Gastrocnemius medialis (tissue), 4 donors: ENCODE results near the gene TRIM44.

Source experiments
- POLR2A ChIP-seq, 2 donors: fragments of 450-650 bp; IDR thresholded peaks; one replicate each; pipeline ENCODE4 v1.6.1; 2017; ENCODE audit warnings: antibody characterized with exemption in 2 of 2, mild to moderate bottlenecking in 2 of 2, moderate library complexity in 2 of 2
- TF ChIP-seq, protein P1 (sequence below), 5 experiments: fragments of 450-650 bp in 3 of 5; fragments of 200-600 bp in 2 of 5; sonication (generic) in 2 of 5; IDR thresholded peaks in 4 of 5; conservative IDR thresholded peaks in 1 of 5; 1 replicate in 4 of 5; 2 replicates in 1 of 5; pipeline ENCODE4 v1.5.1; 2016 to 2019; ENCODE audit warnings: antibody characterized with exemption in 5 of 5, mild to moderate bottlenecking in 3 of 5, moderate library complexity in 3 of 5

DNA sequence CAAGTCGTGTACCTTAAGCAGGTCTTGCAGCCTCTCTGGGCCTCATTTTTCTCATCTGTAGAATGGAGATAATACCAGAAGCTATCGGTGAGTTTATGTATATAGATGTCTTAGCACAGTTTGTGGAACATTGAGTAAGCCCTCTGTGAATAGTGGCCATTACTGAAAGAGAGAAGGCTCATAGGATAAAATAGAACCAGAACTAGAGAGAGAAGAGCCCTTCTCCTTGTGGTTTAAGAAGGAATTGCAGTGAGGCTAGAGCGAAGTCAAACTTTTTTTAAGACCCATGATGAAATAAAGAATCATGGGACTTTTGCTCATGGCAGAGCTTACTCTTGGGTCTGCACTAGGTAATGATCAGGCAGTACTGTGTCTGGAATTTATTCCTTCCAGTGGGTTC, 137.1 kb downstream of the TRIM44 start:
- TF ChIP-seq, protein P1, sequence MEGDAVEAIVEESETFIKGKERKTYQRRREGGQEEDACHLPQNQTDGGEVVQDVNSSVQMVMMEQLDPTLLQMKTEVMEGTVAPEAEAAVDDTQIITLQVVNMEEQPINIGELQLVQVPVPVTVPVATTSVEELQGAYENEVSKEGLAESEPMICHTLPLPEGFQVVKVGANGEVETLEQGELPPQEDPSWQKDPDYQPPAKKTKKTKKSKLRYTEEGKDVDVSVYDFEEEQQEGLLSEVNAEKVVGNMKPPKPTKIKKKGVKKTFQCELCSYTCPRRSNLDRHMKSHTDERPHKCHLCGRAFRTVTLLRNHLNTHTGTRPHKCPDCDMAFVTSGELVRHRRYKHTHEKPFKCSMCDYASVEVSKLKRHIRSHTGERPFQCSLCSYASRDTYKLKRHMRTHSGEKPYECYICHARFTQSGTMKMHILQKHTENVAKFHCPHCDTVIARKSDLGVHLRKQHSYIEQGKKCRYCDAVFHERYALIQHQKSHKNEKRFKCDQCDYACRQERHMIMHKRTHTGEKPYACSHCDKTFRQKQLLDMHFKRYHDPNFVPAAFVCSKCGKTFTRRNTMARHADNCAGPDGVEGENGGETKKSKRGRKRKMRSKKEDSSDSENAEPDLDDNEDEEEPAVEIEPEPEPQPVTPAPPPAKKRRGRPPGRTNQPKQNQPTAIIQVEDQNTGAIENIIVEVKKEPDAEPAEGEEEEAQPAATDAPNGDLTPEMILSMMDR (IDR thresholded peaks at IDR 0.05 in 4 of 5, conservative IDR thresholded peaks at IDR 0.05 in 1 of 5): no peak
- TF ChIP-seq POLR2A (IDR thresholded peaks at IDR 0.05): no peak
